Psoas muscle (tissue), 8 donors: ENCODE data around the gene BICDL2. TPM values are rescaled to one million over a fixed set of nuclear protein-coding genes. Genes with fewer than 3 reads are reported as not detected.

Experiments
- ATAC-seq, 4 donors: fragments of 200-7000 bp; cut with Tn5 transposase; one replicate each; pipeline ENCODE4 v1.9.1; 2020; ENCODE audit warnings: moderate library complexity in 3 of 4, mild to moderate bottlenecking in 2 of 4
- DNase-seq, 2 donors: peaks; one replicate each; pipeline ENCODE4 v3.0.0-alpha.2; 2020
- H3K27ac ChIP-seq: fragments of 200-600 bp; one replicate; pipeline ENCODE4 v1.8.0; 2022
- H3K27me3 ChIP-seq, 3 donors: fragments of 200-600 bp in 1 of 3; one replicate each; pipeline versions ENCODE4 v1.6.1 to v1.8.0; 2013 to 2022; ENCODE audit warnings: low read length in 2 of 3, mild to moderate bottlenecking in 2 of 3, moderate library complexity in 1 of 3; ENCODE audit not compliant: insufficient read depth in 3 of 3
- H3K36me3 ChIP-seq, 2 donors: fragments of 200-600 bp in 1 of 2; one replicate each; pipeline versions ENCODE4 v1.6.1 to v1.8.0; 2013 to 2022; ENCODE audit warnings: low read depth in 1 of 2, mild to moderate bottlenecking in 1 of 2, moderate library complexity in 1 of 2; ENCODE audit not compliant: insufficient read depth in 1 of 2
- H3K4me1 ChIP-seq: fragments of 200-600 bp; one replicate; pipeline ENCODE4 v1.8.0; 2022
- H3K4me3 ChIP-seq: fragments of 200-600 bp; one replicate; pipeline ENCODE4 v1.8.0; 2022; ENCODE audit warnings: mild to moderate bottlenecking
- H3K9me3 ChIP-seq: fragments of 200-600 bp; one replicate; pipeline ENCODE4 v1.8.0; 2022
- CTCF ChIP-seq: fragments of 200-600 bp; IDR thresholded peaks from one replicate; pipeline ENCODE4 v1.8.0; 2022; ENCODE audit warnings: antibody characterized with exemption
- WGBS, 3 donors: extraction: QIAGEN DNeasy Blood & Tissue Kit; methylation state at CpG; one replicate each; pipeline versions ENCODE4 v1.1.6 to v1.1.7; 2013; 5-methylcytosine and 5-hydroxymethylcytosine counted together
- intact Hi-C, 2 donors: fragments of 100-400 bp; cut with DNase I; formaldehyde crosslinking; loops; one replicate each; pipeline versions ENCODE4 v1.11.0 to v1.14.2; 2022
- polyA plus RNA-seq, 3 donors: library from polyadenylated mRNA; stranded (reverse); fragments of 200-250 nt; gene quantifications; one replicate each; pipeline ENCODE4 v1.2.3, GENCODE V29; 2013
- total RNA-seq, 4 donors: library from RNA; stranded (reverse); fragmentation: NEBNext Ultra II Directional in 2 of 4; extraction: Animal tissue kit (Norgen Biotek cat#: 25700) in 2 of 4; gene quantifications; one replicate each; pipeline versions ENCODE4 v1.2.1 to v1.2.4, GENCODE V29; 2021 to 2023
- donor health status: healthy with polysubstance abuse.
- donor health status: DM: no; HTN: no; CAD: no; lungs with moderate emphysema.
- donor health status: Bipolar disorder and iron deficiency.
- donor health status: healthy.
- donor health status: DM: yes; HTN: yes; CAD: no.
- donor health status: DM: no; HTN: no; CAD: no.
- donor health status: DM: no; HTN: no; CAD: no.
- donor health status: DM: yes; HTN: yes; CAD: no.

The BICDL2 gene
- total and polyA plus RNA-seq, 7 donors, result 0.01 to 0.18 TPM; not detected in 5

- H3K9me3 ChIP-seq, result no peaks in the 10 kb centered on the region
- 60 to 70% (median 65%) methylated on average over 11 to 13 of the region's 13 CpGs for WGBS, 3 donors
- no peak for ATAC-seq
- no peak overlapping the region for H3K27ac ChIP-seq
- H3K4me1 ChIP-seq, result no peaks in the 10 kb centered on the region
- no peak for TF ChIP-seq CTCF
- DNase-seq, result no peak
- peaks cover 0 to 1% (median 0%) of the 10 kb centered on the region in 3 donors for H3K27me3 ChIP-seq
- H3K36me3 ChIP-seq, result no peaks in the 10 kb centered on the region
- H3K4me3 ChIP-seq, result no peak overlapping the region
- intact Hi-C loops, result no loop called here
Observed at GRCh38 chr16:2996298-2996697, 40.4 kb downstream of the BICDL2 start.

DNA sequence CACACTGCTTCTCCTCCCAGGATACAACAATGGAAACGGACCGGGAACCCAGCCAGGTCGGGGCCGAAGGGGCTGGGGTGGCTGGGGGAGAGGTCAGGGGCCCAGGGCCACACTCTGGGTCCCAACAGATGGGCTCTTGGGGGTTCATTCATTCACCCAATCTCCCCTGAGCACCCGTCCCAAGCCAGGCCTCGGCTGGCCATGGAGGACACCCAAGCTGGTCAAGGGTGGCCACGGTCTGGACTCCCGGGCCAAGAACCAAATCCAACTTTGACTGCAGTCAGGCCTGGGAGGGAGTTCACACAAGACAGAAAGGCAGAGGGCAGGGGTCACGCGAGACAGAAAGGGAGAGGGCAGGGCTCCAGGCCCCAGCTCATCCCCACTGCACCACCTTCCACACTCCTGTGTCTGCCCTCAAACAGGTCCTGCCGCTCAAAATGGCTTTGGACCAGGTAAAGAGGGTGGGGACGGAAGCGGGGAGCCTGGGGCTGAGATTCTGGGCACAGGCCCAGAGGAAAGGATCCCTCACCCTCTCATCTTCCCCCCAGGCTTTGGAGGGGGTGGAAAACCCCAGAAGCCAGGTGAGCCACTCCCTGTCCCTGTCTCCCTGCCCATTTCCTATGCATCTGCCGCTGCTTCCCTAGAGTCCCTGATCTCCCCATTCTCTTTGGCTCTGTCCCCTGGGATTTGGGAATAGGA, 44.2 kb downstream of the BICDL2 start:
- Histone ChIP-seq H3K36me3 (no peaks in the 10 kb centered on the region), H3K4me1 (no peaks in the 10 kb centered on the region), H3K4me3 (no peak overlapping the region), H3K9me3 (no peaks in the 10 kb centered on the region), H3K27me3 (no peaks in the 10 kb centered on the region), H3K27ac (no peak overlapping the region)
- no peak for DNase-seq
- intact Hi-C loops, result no loop called here
- no peak for TF ChIP-seq CTCF
- 83 to 86% (median 85%) methylated on average over 11 to 14 of the region's 14 CpGs for WGBS, 3 donors
- ATAC-seq, result no peak

- H3K9me3 ChIP-seq, result no peaks in the 10 kb centered on the region
- intact Hi-C loops, result no loop called here
- no peaks in the 10 kb centered on the region for H3K36me3 ChIP-seq
- H3K27ac ChIP-seq, result no peak overlapping the region
- no peak for TF ChIP-seq CTCF
- no peak for DNase-seq
- no peaks in the 10 kb centered on the region for H3K27me3 ChIP-seq
- 89 to 90% (median 89%) methylated on average over 12 of the region's 12 CpGs for WGBS, 3 donors
- no peak for ATAC-seq
- H3K4me3 ChIP-seq, result no peak overlapping the region
- no peaks in the 10 kb centered on the region for H3K4me1 ChIP-seq
Observed at GRCh38 chr16:2991566-2992261, 45.0 kb downstream of the BICDL2 start.

DNA sequence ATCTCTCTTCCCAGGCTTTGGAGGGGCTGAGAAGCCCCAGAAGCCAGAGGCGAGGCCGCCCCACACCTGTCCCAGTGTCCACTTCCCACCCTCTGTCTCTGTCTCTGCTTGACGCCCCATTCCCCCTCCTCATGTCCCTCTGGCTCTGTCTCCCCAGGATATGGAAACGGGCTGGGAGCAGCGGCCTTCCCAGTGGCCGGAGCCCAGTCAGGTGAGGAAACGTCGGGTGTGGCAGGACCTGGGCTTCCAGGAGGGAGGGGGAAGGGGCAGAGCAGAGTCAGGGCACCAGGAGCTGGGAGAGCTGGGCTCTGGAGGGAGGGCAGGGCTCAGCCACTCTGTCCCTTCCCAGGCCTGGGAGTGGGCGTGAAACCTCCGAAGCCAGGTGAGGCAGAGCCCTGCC, 45.9 kb downstream of the BICDL2 start:
- Histone ChIP-seq H3K27me3 (no peaks in the 10 kb centered on the region), H3K27ac (no peak overlapping the region), H3K36me3 (no peaks in the 10 kb centered on the region), H3K9me3 (no peaks in the 10 kb centered on the region), H3K4me1 (peaks cover 8% of the 10 kb centered on the region), H3K4me3 (no peak overlapping the region)
- intact Hi-C loops, result no loop called here
- ATAC-seq (no peak), DNase-seq (no peak)
- 76 to 81% (median 79%) methylated on average over 9 to 10 of the region's 10 CpGs for WGBS, 3 donors
- no peak for TF ChIP-seq CTCF
